HUDEP-2 (cell line): Measurements from ENCODE around the gene IFI44L.

Experiments
- DNase-seq, 76 experiments: peaks; one replicate each; lab custom pipeline; 2025; ENCODE audit not compliant: unreplicated experiment in 76 of 76; lab: John Stamatoyannopoulos, UW

The IFI44L gene

DNA sequence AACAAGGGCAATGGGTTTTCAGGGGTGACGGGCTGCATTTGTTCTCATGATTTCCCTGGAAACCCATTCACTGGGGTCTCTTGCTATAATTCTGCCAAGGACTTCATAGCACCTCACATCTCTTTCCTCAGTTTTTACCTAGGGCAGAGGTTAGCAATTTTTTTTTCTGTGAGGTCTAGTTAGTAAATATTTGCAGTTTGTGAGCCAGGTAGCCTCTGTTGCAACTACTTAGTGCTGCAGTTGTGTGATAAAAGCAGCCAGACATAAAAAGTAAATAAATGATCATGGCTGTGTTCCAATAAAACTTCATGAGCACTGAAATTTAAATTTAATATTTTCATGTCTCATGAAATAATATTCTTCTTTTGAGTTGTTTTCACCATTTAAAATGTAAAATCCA lies 67.1 kb downstream of the IFI44L start:
- DNase-seq = no peak

DNA sequence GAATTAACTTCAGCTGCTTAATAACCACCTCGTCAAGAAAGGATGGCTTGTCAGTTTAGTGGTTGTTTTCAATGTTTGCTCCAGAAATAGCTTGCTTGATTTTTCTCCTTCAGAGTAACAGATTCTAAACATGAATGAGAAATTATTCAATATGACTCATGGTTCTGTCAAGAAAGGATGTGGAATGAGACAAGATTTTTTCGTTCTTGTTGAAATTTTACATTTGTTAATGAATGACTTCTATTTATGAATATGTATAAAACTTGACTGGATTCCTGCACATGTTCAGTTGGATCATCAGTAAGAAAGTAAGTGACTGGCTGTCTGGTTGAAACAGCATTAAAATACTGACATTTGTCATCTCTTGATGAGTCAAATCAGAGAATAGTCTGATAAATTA lies 67.7 kb downstream of the IFI44L start:
- no peak for DNase-seq

DNA sequence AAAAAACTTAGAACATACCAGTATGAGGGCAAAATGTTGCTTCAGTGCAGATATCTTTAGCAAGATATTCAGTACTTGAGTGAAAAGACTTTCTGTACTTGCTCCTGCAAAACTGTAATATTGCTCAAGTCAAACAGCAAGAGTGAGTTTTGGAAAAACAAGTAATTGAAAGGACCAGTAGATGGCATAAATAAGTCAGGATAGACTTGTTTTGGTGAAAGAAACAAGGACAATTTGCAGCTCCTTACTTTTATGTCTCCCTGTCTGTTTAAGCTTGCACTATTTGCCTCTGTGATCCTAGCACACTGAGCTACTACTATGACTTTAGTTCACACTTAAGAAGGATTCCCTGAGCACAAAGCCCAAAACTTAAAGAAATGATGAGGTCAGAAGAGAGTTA lies 68.4 kb downstream of the IFI44L start:
- no peak for DNase-seq

DNA sequence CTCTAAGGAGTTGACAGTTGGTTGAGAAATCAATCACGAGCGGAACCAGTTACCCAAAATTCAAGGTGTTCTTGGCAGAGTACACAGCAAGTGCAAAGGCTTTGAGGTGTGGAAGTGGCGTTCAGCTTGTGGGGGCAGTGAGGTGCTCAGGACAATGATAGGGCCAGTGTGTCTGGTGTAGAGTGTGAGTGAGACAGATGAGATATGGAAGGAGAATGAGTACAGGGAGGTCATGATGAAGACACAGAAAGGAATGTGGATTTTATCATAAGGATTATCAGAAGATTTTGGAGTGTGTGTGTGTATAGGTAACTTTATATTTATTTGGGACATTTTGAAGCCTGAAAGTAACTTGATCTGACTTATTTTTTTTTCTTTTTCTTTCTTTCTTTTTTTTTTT lies 70.3 kb downstream of the IFI44L start:
- DNase-seq = no peak

DNA sequence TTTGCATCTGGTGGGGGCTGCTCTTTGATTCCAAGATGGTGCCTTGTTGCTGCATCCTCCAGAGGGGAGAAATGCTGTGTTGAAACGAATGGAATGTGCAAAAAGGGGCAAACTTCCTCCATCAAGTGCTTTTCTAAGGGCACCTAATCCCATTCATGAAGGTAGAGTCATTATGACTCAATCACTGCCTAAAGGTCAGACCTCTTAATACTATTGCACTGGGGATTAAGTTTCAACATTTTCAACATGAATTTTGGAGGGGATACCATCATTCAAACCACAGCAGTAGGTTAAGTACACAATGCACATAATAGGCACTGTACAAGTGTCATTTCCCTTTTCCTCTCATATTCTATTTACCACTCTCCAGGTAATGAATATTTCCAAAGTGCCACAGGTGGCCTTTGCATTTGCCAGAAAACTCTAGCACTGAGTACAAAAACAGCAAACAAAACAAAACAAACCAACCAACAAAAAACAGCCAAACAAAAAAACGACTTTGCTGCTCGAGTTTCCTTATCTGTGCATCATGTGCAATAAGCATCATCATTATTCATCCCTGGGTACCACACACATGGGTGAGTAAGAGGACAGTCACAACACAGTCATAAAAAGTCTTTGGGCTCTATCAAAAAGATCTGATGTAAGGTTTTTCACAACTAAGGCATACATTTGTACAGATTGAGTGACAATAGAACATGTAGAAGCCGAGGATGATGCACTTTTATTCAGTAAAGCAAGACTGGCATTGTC lies 71.9 kb downstream of the IFI44L start:
- DNase-seq = no peak
